BJ (cell line): Measurements from ENCODE around the gene DENND2D. TPM values are rescaled to one million over a fixed set of nuclear protein-coding genes. Genes with fewer than 3 reads are reported as not detected.

Experiments
- CTCF ChIA-PET: fragments of 350-600 bp; formaldehyde crosslinking; extraction: SDS; loops from one replicate; lab custom pipeline; 2021; ENCODE audit warnings: antibody characterized with exemption, inconsistent platforms; lab: Yijun Ruan, JAX
- POLR2A ChIA-PET: fragments of 300-600 bp; sonication (Branson Sonifier 250); formaldehyde crosslinking; extraction: SDS; loops from one replicate; lab custom pipeline; 2021; ENCODE audit warnings: antibody characterized with exemption; lab: Charles Lee
- DNase-seq: peaks from one replicate; pipeline ENCODE4 v3.0.0-alpha.2; 2011; ENCODE audit warnings: low read depth
- H3K27me3 ChIP-seq: 2 replicates; pipeline ENCODE4 v1.6.0; 2011; ENCODE audit warnings: low read length; ENCODE audit not compliant: control insufficient read depth, insufficient read depth
- H3K36me3 ChIP-seq: 2 replicates; pipeline ENCODE4 v1.5.1; 2011; ENCODE audit warnings: low read length; ENCODE audit not compliant: control insufficient read depth, insufficient read depth
- H3K4me3 ChIP-seq: 2 replicates; pipeline ENCODE4 v1.5.1; 2011; ENCODE audit warnings: low read depth, mild to moderate bottlenecking, control low read depth, low read length
- CTCF ChIP-seq: IDR thresholded peaks from 2 replicates; pipeline ENCODE4 v1.5.1; 2011; ENCODE audit warnings: low read depth, mild to moderate bottlenecking, control low read depth, inconsistent platforms, low read length, moderate library complexity; ENCODE audit not compliant: insufficient read depth
- polyA plus RNA-seq: library from polyadenylated mRNA; depleted of rRNA; stranded (reverse); fragments of >200 nt; gene quantifications from 2 replicates; pipeline ENCODE4 v1.2.3, GENCODE V29; 2011

The DENND2D gene
- polyA plus RNA-seq, 1 experiment: 3.9 TPM

- DNase-seq: no peak
Measured at GRCh38 chr1:111201275-111202090, 1.0 kb upstream of the DENND2D start.

GRCh38 chr1:111200802-111201161 is 336 bp upstream of the DENND2D start:
- 0 out of 2 replicates have a peak, but pooled peaks cover 1% of the 10 kb centered on the region for H3K27me3 ChIP-seq
- DNase-seq: no peak
- POLR2A ChIA-PET: no interaction called here
- TF ChIP-seq CTCF: no peak
- CTCF ChIA-PET: no interaction called here
- no peaks in the 10 kb centered on the region for H3K36me3 ChIP-seq
- no peak overlapping the region for H3K4me3 ChIP-seq

More at GRCh38 chr1:111201275-111202090, 1.0 kb upstream of the DENND2D start:
- 0 out of 2 replicates have a peak, but pooled peaks cover 1% of the 10 kb centered on the region for H3K27me3 ChIP-seq
- H3K4me3 ChIP-seq: no peak overlapping the region
- ChIA-PET POLR2A (no interaction called here), CTCF (interaction anchor here (0.9 to 1.9 kb wide), 2 partner anchors 8 to 19 kb away, joined by 3 to 4 read pairs; no protein-coding TSS in a partner anchor)
- no peaks in the 10 kb centered on the region for H3K36me3 ChIP-seq
- no peak for TF ChIP-seq CTCF

GRCh38 chr1:111199329-111199728 is 1.1 kb downstream of the DENND2D start:
- DNase-seq: no peak
- no peaks in the 10 kb centered on the region for H3K27me3 ChIP-seq
- no peak for TF ChIP-seq CTCF
- H3K36me3 ChIP-seq: no peaks in the 10 kb centered on the region
- ChIA-PET POLR2A (no interaction called here), CTCF (interaction anchor here (0.8 kb wide), 2 partner anchors 8 to 24 kb away, joined by 3 read pairs; no protein-coding TSS in a partner anchor)
- no peak overlapping the region for H3K4me3 ChIP-seq

GRCh38 chr1:111198836-111199235 is 1.6 kb downstream of the DENND2D start:
- TF ChIP-seq CTCF: no peak
- POLR2A ChIA-PET: no interaction called here
- H3K36me3 ChIP-seq: no peaks in the 10 kb centered on the region
- no peak overlapping the region for H3K4me3 ChIP-seq
- H3K27me3 ChIP-seq: no peaks in the 10 kb centered on the region
- no peak for DNase-seq
- CTCF ChIA-PET: interaction anchor here (0.8 kb wide), 1 partner anchor 24 kb away, joined by 3 read pairs; no protein-coding TSS in a partner anchor

GRCh38 chr1:111197598-111198284 is 2.7 kb downstream of the DENND2D start:
- ChIA-PET CTCF (no interaction called here), POLR2A (no interaction called here)
- TF ChIP-seq CTCF: peak; percentile 31
- Histone ChIP-seq H3K27me3 (no peaks in the 10 kb centered on the region), H3K36me3 (no peaks in the 10 kb centered on the region), H3K4me3 (no peak overlapping the region)
- no peak for DNase-seq
